ENCODE data around the gene COL8A2.
A peak's percentile ranks its signal among the peaks of the same experiment; 100 is the strongest.

COL8A2 gene

DNA sequence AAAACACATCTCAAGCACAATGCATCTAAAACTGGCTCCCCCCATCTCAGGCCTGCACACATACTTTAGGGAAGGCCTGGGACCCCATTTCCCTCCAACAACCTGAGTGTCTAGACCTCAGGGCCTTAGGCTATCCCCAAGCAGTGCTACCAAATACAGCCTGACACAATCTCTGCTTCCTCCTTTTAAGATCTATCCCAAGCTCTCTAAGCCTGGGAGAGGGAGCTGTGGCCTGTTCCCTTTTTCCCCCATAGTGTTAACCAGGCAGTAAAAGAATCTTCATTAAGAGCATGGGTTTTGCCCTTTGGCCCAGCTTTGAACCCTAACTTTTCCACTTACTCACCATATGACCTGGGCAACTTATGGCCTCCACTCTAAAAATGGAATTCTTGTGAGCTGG lies 10.8 kb upstream of the COL8A2 start:
- TF ChIP-seq, protein P1, sequence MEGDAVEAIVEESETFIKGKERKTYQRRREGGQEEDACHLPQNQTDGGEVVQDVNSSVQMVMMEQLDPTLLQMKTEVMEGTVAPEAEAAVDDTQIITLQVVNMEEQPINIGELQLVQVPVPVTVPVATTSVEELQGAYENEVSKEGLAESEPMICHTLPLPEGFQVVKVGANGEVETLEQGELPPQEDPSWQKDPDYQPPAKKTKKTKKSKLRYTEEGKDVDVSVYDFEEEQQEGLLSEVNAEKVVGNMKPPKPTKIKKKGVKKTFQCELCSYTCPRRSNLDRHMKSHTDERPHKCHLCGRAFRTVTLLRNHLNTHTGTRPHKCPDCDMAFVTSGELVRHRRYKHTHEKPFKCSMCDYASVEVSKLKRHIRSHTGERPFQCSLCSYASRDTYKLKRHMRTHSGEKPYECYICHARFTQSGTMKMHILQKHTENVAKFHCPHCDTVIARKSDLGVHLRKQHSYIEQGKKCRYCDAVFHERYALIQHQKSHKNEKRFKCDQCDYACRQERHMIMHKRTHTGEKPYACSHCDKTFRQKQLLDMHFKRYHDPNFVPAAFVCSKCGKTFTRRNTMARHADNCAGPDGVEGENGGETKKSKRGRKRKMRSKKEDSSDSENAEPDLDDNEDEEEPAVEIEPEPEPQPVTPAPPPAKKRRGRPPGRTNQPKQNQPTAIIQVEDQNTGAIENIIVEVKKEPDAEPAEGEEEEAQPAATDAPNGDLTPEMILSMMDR (IDR thresholded peaks at IDR 0.05; ENCODE audit: low read depth, low read length) = no peak
- no peak overlapping the region for H3K4me3 ChIP-seq (ENCODE audit: low read depth, low read length)

DNA sequence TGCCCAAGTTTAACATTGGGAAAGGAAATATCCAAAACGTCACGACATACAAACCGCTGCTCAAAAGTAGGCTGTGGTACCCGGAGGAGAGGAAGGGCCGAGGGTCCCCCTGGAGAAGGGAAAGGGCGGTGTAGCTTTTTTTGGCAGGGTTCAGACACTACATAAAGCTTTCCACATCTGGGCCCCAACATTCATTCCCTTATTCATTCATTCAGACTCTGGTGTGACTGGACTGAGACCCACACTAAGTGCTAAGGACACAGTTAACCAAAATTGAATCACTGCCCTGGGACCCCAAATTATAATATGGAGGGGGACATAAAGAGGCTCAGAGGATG lies 10.3 kb upstream of the COL8A2 start:
- TF ChIP-seq, protein P1 (IDR thresholded peaks at IDR 0.05; ENCODE audit: low read depth, low read length) = no peak
- H3K4me3 ChIP-seq (ENCODE audit: low read depth, low read length) = no peak overlapping the region

DNA sequence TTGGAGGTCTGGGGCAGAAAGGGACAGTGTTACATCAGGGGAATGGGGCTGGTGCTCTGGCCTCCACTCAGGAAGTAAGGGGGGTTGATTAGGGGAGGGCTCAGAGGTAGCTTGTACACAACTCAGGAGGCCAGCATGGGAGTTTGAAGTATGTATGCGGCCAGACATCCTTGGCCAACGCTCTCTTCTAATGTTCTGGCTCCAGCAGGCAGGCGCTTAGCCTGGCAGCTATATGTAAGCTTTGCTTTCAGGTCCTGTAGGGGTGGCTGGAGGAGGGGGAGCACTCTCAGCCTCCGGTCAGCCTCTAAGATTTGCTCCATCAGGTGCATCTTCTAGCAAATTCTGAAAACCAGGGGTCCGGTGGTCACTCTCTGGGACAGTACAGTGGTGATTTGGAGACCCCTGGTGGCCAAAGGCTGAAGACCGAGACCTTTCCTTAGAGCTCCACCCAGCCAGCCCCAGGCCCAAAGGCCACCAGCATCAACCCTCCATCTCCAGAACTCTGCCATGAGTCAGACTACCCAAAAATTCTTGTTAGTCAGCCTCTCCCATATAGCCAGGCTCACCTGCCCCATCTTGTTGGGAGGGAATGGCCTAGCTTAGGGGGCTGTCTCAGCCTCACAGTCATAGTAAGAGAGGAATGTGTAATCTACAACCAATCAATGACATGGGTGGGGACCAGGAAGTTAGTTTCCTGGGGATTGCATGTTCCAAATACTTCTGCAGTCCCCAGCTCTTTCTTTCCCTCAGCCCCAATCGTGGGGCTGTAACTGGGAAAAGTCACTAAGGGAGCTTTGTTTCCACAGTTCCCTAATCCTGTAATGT lies 9.7 kb upstream of the COL8A2 start:
- TF ChIP-seq, protein P1 (IDR thresholded peaks at IDR 0.05; ENCODE audit: low read depth, low read length) = peak; percentile 72

DNA sequence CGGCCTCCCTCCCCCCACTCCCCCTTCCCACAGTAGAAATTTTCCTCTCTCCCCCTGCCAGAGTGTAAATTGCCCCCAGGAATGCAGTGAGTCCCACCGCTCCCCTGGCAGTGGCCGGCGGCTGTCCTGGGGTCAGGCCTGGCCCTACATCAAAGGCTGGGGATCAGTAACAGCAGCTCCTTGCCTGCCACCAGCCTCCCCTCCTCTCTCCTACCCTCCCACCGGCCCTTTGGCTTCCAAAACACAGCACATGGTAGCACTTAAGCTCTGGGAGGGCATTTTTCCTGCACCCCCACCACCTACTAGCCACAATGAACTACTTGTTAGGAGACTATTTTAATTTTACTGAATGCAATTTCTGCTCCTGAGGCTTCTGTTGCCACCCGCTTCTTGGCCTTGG lies 9.0 kb upstream of the COL8A2 start:
- no peak overlapping the region for H3K4me3 ChIP-seq (ENCODE audit: low read depth, low read length)
- TF ChIP-seq, protein P1 (IDR thresholded peaks at IDR 0.05; ENCODE audit: low read depth, low read length) = no peak

More for the DNA sequence above, 9.7 kb upstream of the COL8A2 start:
- no peak overlapping the region for H3K4me3 ChIP-seq (ENCODE audit: low read depth, low read length)

DNA sequence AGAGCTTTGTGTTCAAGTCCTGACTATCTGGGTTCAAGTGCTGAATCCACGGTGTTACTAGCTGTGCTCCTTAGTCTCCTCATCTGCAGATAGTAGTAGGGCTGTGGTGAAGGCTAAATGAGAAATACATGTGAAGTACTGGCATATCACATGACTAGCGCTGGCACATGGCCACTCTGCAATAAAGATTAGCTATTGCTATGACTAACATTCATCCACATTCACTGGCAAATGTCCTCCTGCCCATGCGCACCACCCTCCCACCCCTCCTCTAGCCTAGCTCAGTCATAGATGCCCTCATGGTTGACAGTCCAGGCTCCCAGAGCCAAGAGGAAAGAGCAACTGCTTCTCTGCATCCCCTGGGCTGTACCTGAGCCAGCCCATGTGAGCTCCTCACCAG lies 8.5 kb upstream of the COL8A2 start:
- no peak overlapping the region for H3K4me3 ChIP-seq (ENCODE audit: low read depth, low read length)
- TF ChIP-seq, protein P1 (IDR thresholded peaks at IDR 0.05; ENCODE audit: low read depth, low read length) = no peak

DNA sequence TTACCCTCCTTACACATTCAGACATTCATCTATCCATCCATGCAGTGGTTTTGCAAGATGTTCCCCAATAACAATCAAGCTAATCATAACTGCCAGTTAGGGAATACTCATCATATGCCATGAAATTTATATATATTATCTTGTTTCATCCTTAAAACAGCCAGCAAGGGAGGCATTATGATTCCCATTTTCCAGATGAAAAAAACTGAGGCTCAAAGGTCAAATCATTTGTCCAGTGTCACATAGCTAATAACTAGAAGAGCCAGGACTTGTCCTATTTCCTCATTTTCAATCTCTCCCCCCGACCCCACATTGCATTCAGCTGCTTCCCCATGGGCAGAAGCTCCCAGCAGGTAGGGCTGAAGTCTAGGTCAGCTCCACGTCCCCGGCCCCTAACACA lies 7.0 kb upstream of the COL8A2 start:
- TF ChIP-seq, protein P1 (IDR thresholded peaks at IDR 0.05; ENCODE audit: low read depth, low read length) = no peak
- no peak overlapping the region for H3K4me3 ChIP-seq (ENCODE audit: low read depth, low read length)

DNA sequence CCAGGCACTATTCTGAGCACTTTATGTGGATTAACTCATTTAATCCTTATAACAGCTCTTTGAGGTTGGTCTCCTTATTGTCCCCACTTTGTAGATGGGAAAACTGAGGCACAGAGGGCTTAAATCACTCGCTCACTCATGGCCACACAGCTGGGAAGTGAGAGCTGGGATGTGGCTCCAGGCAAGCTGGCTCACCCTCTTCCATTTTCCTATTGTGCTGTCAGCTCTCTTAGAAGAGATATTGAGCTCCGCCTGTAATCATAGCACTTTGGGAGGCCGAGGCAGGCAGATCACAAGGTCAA lies 3.8 kb upstream of the COL8A2 start:
- TF ChIP-seq, protein P1 (IDR thresholded peaks at IDR 0.05; ENCODE audit: low read depth, low read length) = no peak
- no peak overlapping the region for H3K4me3 ChIP-seq (ENCODE audit: low read depth, low read length)
